Activated CD8-positive, alpha-beta T cell treated with anti-CD3 and anti-CD28 coated beads, Interleukin-2, amount 10 ng/mL, durations not matched to agents 7 days and 5 days (primary cell): ENCODE measurements around the gene GRK5. TPM values are rescaled to one million over a fixed set of nuclear protein-coding genes. Genes with fewer than 3 reads are reported as not detected.

ENCODE experiments used
- ATAC-seq: fragments of 150-1000 bp; cut with Tn5 transposase; one replicate; pipeline ENCODE4 v1.10.0; 2021; ENCODE audit warnings: moderate library complexity
- CTCF ChIA-PET: fragments of 350-600 bp; sonication (Branson Sonifier 250); formaldehyde crosslinking; loops from one replicate; lab custom pipeline; 2021; ENCODE audit warnings: antibody characterized with exemption; lab: Charles Lee
- POLR2A ChIA-PET: fragments of 350-600 bp; sonication (Branson Sonifier 250); formaldehyde crosslinking; loops from one replicate; lab custom pipeline; 2021; ENCODE audit warnings: antibody characterized with exemption; lab: Charles Lee
- DNase-seq: peaks from one replicate; pipeline ENCODE4 v3.0.0-alpha.2; 2020
- H3K27ac Mint-ChIP-seq: one replicate; pipeline ENCODE4 v1.8.0; 2021; ENCODE audit warnings: mild to moderate bottlenecking, mixed read lengths
- H3K27me3 Mint-ChIP-seq: one replicate; pipeline ENCODE4 v1.8.0; 2021; ENCODE audit warnings: low read depth, mixed read lengths
- H3K36me3 Mint-ChIP-seq: one replicate; pipeline ENCODE4 v1.8.0; 2021; ENCODE audit warnings: low read depth, mixed read lengths
- H3K4me1 Mint-ChIP-seq: one replicate; pipeline ENCODE4 v1.8.0; 2021; ENCODE audit warnings: low read depth, mixed read lengths
- H3K4me3 Mint-ChIP-seq: one replicate; pipeline ENCODE4 v1.8.0; 2021; ENCODE audit warnings: mild to moderate bottlenecking, mixed read lengths
- H3K9me3 Mint-ChIP-seq: one replicate; pipeline ENCODE4 v1.8.0; 2022; ENCODE audit warnings: mixed read lengths; ENCODE audit not compliant: insufficient read depth
- total RNA-seq, 2 experiments: library from RNA; stranded (reverse); gene quantifications; one replicate each; pipeline ENCODE4 v1.2.3, GENCODE V29; 2021

GRK5 gene
- total RNA-seq, 2 experiments from 2014 or later, result 16.9 to 17.6 TPM

- Mint-ChIP-seq H3K27me3 (no peaks in the 10 kb centered on the region), H3K4me1 (peaks cover 15% of the 10 kb centered on the region), H3K9me3 (peaks cover 20% of the 10 kb centered on the region), H3K36me3 (peaks cover 29% of the 10 kb centered on the region), H3K27ac (no peak overlapping the region), H3K4me3 (no peak overlapping the region)
- DNase-seq (no peak), ATAC-seq (no peak)
- POLR2A ChIA-PET, result no interaction called here
- CTCF ChIA-PET, result no interaction called here
Observed at GRCh38 chr10:119347181-119347974, 140.0 kb downstream of the GRK5 start.

GRCh38 chr10:119348106-119348505 lies 140.7 kb downstream of the GRK5 start:
- Mint-ChIP-seq H3K9me3 (peaks cover 20% of the 10 kb centered on the region), H3K4me3 (no peak overlapping the region), H3K4me1 (peaks cover 11% of the 10 kb centered on the region), H3K27me3 (no peaks in the 10 kb centered on the region), H3K36me3 (peaks cover 35% of the 10 kb centered on the region), H3K27ac (no peak overlapping the region)
- CTCF ChIA-PET, result no interaction called here
- no peak for ATAC-seq
- no peak for DNase-seq
- POLR2A ChIA-PET, result no interaction called here

- H3K27me3 Mint-ChIP-seq, result no peaks in the 10 kb centered on the region
- peaks cover 20% of the 10 kb centered on the region for H3K9me3 Mint-ChIP-seq
- no peak overlapping the region for H3K4me3 Mint-ChIP-seq
- CTCF ChIA-PET, result no interaction called here
- H3K36me3 Mint-ChIP-seq, result peaks cover 38% of the 10 kb centered on the region
- H3K4me1 Mint-ChIP-seq, result peaks cover 11% of the 10 kb centered on the region
- POLR2A ChIA-PET, result no interaction called here
- H3K27ac Mint-ChIP-seq, result no peak overlapping the region
- ATAC-seq (no peak), DNase-seq (no peak)
Observed at GRCh38 chr10:119348516-119349240, 141.3 kb downstream of the GRK5 start.

GRCh38 chr10:119349341-119349740 lies 142.0 kb downstream of the GRK5 start:
- Mint-ChIP-seq H3K4me1 (peaks cover 7% of the 10 kb centered on the region), H3K27me3 (no peaks in the 10 kb centered on the region), H3K9me3 (peaks cover 20% of the 10 kb centered on the region), H3K4me3 (no peak overlapping the region), H3K27ac (no peak overlapping the region), H3K36me3 (peaks cover 38% of the 10 kb centered on the region)
- no peak for ATAC-seq
- ChIA-PET POLR2A (no interaction called here), CTCF (no interaction called here)
- no peak for DNase-seq

- POLR2A ChIA-PET, result no interaction called here
- ATAC-seq (no peak), DNase-seq (no peak)
- H3K4me3 Mint-ChIP-seq, result no peak overlapping the region
- CTCF ChIA-PET, result no interaction called here
- H3K36me3 Mint-ChIP-seq, result peaks cover 38% of the 10 kb centered on the region
- peaks cover 22% of the 10 kb centered on the region for H3K9me3 Mint-ChIP-seq
- peaks cover 4% of the 10 kb centered on the region for H3K4me1 Mint-ChIP-seq
- no peak overlapping the region for H3K27ac Mint-ChIP-seq
- no peaks in the 10 kb centered on the region for H3K27me3 Mint-ChIP-seq
Observed at GRCh38 chr10:119349937-119350501, 142.6 kb downstream of the GRK5 start.

- Mint-ChIP-seq H3K27me3 (no peaks in the 10 kb centered on the region), H3K27ac (no peak overlapping the region), H3K4me3 (no peak overlapping the region), H3K4me1 (no peaks in the 10 kb centered on the region), H3K36me3 (peaks cover 39% of the 10 kb centered on the region), H3K9me3 (peaks cover 25% of the 10 kb centered on the region)
- CTCF ChIA-PET, result no interaction called here
- ATAC-seq (no peak), DNase-seq (no peak)
- POLR2A ChIA-PET, result no interaction called here
Observed at GRCh38 chr10:119350502-119351097, 143.2 kb downstream of the GRK5 start.

- no peak overlapping the region for H3K27ac Mint-ChIP-seq
- no peak overlapping the region for H3K4me3 Mint-ChIP-seq
- ATAC-seq (no peak), DNase-seq (no peak)
- POLR2A ChIA-PET, result no interaction called here
- CTCF ChIA-PET, result no interaction called here
- H3K9me3 Mint-ChIP-seq, result peaks cover 31% of the 10 kb centered on the region
- no peaks in the 10 kb centered on the region for H3K4me1 Mint-ChIP-seq
- no peaks in the 10 kb centered on the region for H3K27me3 Mint-ChIP-seq
- peaks cover 45% of the 10 kb centered on the region for H3K36me3 Mint-ChIP-seq
Observed at GRCh38 chr10:119351189-119351588, 143.8 kb downstream of the GRK5 start.

GRCh38 chr10:119352042-119352441 lies 144.7 kb downstream of the GRK5 start:
- DNase-seq, result no peak
- no peak overlapping the region for H3K27ac Mint-ChIP-seq
- H3K36me3 Mint-ChIP-seq, result peaks cover 50% of the 10 kb centered on the region
- no peaks in the 10 kb centered on the region for H3K4me1 Mint-ChIP-seq
- peaks cover 39% of the 10 kb centered on the region for H3K9me3 Mint-ChIP-seq
- no peak overlapping the region for H3K4me3 Mint-ChIP-seq
- CTCF ChIA-PET, result no interaction called here
- ATAC-seq, result no peak
- POLR2A ChIA-PET, result no interaction called here
- no peaks in the 10 kb centered on the region for H3K27me3 Mint-ChIP-seq

GRCh38 chr10:119352807-119353206 lies 145.4 kb downstream of the GRK5 start:
- Mint-ChIP-seq H3K36me3 (peaks cover 53% of the 10 kb centered on the region), H3K27me3 (no peaks in the 10 kb centered on the region), H3K27ac (no peak overlapping the region), H3K9me3 (peaks cover 43% of the 10 kb centered on the region), H3K4me3 (no peak overlapping the region), H3K4me1 (no peaks in the 10 kb centered on the region)
- DNase-seq (no peak), ATAC-seq (no peak)
- ChIA-PET POLR2A (no interaction called here), CTCF (no interaction called here)

- Mint-ChIP-seq H3K4me1 (no peaks in the 10 kb centered on the region), H3K4me3 (no peak overlapping the region), H3K27ac (no peak overlapping the region), H3K36me3 (peaks cover 53% of the 10 kb centered on the region), H3K9me3 (peaks cover 43% of the 10 kb centered on the region), H3K27me3 (no peaks in the 10 kb centered on the region)
- POLR2A ChIA-PET, result no interaction called here
- DNase-seq (no peak), ATAC-seq (no peak)
- CTCF ChIA-PET, result no interaction called here
Observed at GRCh38 chr10:119353421-119353820, 146.1 kb downstream of the GRK5 start.

- Mint-ChIP-seq H3K9me3 (peaks cover 36% of the 10 kb centered on the region), H3K27me3 (no peaks in the 10 kb centered on the region), H3K4me3 (no peak overlapping the region), H3K4me1 (peaks cover 10% of the 10 kb centered on the region), H3K27ac (no peak overlapping the region), H3K36me3 (peaks cover 46% of the 10 kb centered on the region)
- ChIA-PET CTCF (interaction anchor here (0.7 to 1.0 kb wide), 2 partner anchors 8 to 56 kb away, joined by 3 to 4 read pairs; no protein-coding TSS in a partner anchor), POLR2A (no interaction called here)
- DNase-seq (no peak), ATAC-seq (no peak)
Observed at GRCh38 chr10:119355930-119356329, 148.6 kb downstream of the GRK5 start.
